ELF-1 (cell line): ENCODE data around the gene KIF1B.
"Not testable (repeated sequence)": the region's sequence is repeated elsewhere in the genome, so short reads cannot be mapped to it uniquely, and the experiment has no call there.

Experiments used
- DNase-seq: peaks from one replicate; pipeline ENCODE4 v3.0.0-alpha.2; 2016; ENCODE audit warnings: low read depth, low spot score

The KIF1B gene

GRCh38 chr1:10236405-10237156 lies 26.2 kb downstream of the KIF1B start:
- no peak for DNase-seq

GRCh38 chr1:10237157-10237539 lies 26.8 kb downstream of the KIF1B start:
- DNase-seq: no peak

- DNase-seq: no peak
Observed at GRCh38 chr1:10242135-10242534, 31.8 kb downstream of the KIF1B start.

- no peak for DNase-seq
Observed at GRCh38 chr1:10242811-10243210, 32.4 kb downstream of the KIF1B start.

GRCh38 chr1:10245674-10246073 lies 35.3 kb downstream of the KIF1B start:
- DNase-seq: no peak

- no peak for DNase-seq
Observed at GRCh38 chr1:10249808-10250457, 39.6 kb downstream of the KIF1B start.

- peak; percentile 14 for DNase-seq
Observed at GRCh38 chr1:10250663-10251062, 40.3 kb downstream of the KIF1B start.

GRCh38 chr1:10251325-10252108 lies 41.1 kb downstream of the KIF1B start:
- DNase-seq: not testable (repeated sequence)

GRCh38 chr1:10252508-10252907 lies 42.1 kb downstream of the KIF1B start:
- DNase-seq: peak; percentile 19

- no peak for DNase-seq
Observed at GRCh38 chr1:10253149-10253548, 42.8 kb downstream of the KIF1B start.

- no peak for DNase-seq
Observed at GRCh38 chr1:10253755-10254154, 43.4 kb downstream of the KIF1B start.

GRCh38 chr1:10257851-10258250 lies 47.5 kb downstream of the KIF1B start:
- no peak for DNase-seq

- DNase-seq: peak; percentile 3
Observed at GRCh38 chr1:10259547-10259946, 49.2 kb downstream of the KIF1B start.

GRCh38 chr1:10263450-10264082 lies 53.2 kb downstream of the KIF1B start:
- no peak for DNase-seq

- DNase-seq: no peak
Observed at GRCh38 chr1:10265027-10265426, 54.7 kb downstream of the KIF1B start.

- DNase-seq: no peak
Observed at GRCh38 chr1:10265900-10266299, 55.5 kb downstream of the KIF1B start.

GRCh38 chr1:10267319-10267718 lies 56.9 kb downstream of the KIF1B start:
- DNase-seq: no peak

- no peak for DNase-seq
Observed at GRCh38 chr1:10267921-10268320, 57.6 kb downstream of the KIF1B start.

GRCh38 chr1:10271090-10271489 lies 60.7 kb downstream of the KIF1B start:
- no peak for DNase-seq

- DNase-seq: no peak
Observed at GRCh38 chr1:10271869-10272268, 61.5 kb downstream of the KIF1B start.

GRCh38 chr1:10272274-10272673 lies 61.9 kb downstream of the KIF1B start:
- no peak for DNase-seq

- no peak for DNase-seq
Observed at GRCh38 chr1:10278880-10279279, 68.5 kb downstream of the KIF1B start.
